ENCODE measurements around the gene CTSO.
"Not testable (repeated sequence)": the region's sequence is repeated elsewhere in the genome, so short reads cannot be mapped to it uniquely, and the experiment has no call there.

The CTSO gene

GRCh38 chr4:155941820-155942219 is 11.8 kb downstream of the CTSO start:
- no peak for TF ChIP-seq ZNF274 (IDR thresholded peaks at IDR 0.05; ENCODE audit: low read depth, low read length)
- H3K4me3 ChIP-seq (ENCODE audit: low read length), result no peak overlapping the region

DNA sequence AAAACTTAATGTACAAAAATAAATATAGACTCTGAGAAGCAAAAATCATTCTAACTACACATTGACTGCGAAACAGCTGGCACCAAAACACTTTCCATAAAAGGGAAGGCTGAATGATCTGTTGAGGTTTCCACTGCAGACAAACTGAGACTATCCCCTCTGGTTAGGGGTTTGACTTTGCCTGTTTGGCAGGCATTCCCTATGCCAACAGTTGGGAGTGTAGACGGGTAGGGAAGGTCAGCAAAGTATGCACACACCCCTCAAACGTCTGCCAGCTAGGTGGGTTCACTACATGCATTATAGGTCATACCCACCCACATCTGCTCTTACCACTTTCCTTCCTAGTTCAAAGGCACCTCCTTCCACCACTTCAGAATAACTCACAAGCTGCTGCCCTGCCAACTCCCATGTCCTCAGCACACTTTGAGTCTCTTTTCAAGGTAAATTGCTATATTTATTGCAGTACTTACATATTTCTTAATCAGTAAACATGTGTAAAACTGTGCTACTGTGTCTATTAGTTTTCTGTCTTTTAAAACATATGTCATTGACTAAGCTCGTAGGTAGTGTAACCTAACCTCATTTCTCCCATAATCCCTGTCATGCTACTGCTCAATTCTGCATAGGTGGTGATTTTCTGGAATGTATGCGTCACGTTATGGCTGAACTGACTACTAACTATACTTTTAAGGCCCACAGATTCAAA is 12.4 kb downstream of the CTSO start:
- H3K4me3 ChIP-seq (ENCODE audit: low read length), result no peak overlapping the region
- no peak for TF ChIP-seq ZNF274 (IDR thresholded peaks at IDR 0.05; ENCODE audit: low read depth, low read length)

DNA sequence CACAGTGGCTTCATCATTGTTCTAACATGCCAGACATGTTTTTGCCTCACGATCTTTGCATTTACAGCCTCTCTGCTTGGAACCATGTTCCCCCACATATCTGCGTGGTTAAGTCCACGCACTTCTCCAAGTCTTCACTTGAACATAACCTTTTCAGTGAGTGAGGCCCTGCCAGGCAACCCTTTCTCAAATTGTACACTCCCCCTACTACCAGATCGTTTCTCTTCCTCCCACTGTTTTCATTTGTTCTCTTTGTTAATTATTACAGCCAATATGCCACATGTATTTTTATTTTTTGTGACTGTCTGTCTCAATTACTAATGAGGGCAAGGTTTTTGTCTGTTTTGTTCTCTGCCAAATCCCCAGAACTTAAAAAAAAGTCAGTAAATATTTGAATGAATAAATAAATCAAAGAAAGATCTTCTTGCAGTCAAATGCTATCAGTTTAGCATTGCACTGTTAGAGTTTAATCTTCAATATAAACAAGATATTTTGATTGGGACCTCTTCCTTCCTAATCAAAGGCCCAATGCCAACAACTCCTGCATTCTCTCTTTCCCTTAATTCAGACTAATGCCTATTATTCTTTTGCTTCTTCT is 18.2 kb downstream of the CTSO start:
- no peak overlapping the region for H3K4me3 ChIP-seq (ENCODE audit: low read length)
- no peak for TF ChIP-seq ZNF274 (IDR thresholded peaks at IDR 0.05; ENCODE audit: low read depth, low read length)

- H3K4me3 ChIP-seq (ENCODE audit: low read length), result not testable (repeated sequence)
These were observed 19.0 kb downstream of the CTSO start for GRCh38 chr4:155934634-155935033.

DNA sequence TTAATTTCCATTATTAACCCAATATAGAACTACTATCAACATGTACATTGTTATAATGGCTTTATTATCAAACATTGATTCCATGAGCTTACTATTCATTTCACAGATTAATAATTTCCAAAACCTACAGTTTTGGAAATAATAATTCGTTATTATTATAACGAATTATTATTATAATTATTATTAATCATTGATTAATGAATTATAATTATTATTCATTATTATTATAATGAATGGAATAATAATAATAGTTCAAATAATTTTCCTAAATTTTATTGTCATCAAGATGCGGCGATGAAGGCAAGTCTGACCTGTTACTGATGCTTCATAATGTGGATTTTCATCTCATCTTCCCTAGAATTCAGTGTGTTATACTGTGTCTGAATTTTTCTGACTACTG is 22.0 kb downstream of the CTSO start:
- H3K4me3 ChIP-seq (ENCODE audit: low read length), result no peak overlapping the region
- TF ChIP-seq ZNF274 (IDR thresholded peaks at IDR 0.05; ENCODE audit: low read depth, low read length), result no peak

DNA sequence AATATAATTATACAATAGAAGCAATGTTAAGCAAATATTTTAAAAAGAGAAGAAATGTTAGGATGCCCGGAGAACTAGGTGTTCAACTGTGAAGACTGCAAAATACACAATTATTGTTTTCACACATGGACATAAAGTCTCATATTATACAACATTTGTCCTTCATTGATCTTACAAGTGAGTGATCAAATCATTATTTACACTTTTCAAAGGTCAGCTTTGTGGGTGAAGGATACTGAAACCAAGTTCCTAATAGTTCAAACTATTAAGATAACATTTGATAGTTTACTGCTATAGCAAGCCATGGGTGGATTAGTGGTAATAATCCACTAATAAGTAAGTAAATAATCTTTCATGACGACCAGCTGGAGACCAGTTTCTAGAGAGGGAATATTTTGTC is 23.3 kb downstream of the CTSO start:
- TF ChIP-seq ZNF274 (IDR thresholded peaks at IDR 0.05; ENCODE audit: low read depth, low read length), result no peak
- H3K4me3 ChIP-seq (ENCODE audit: low read length), result no peak overlapping the region

DNA sequence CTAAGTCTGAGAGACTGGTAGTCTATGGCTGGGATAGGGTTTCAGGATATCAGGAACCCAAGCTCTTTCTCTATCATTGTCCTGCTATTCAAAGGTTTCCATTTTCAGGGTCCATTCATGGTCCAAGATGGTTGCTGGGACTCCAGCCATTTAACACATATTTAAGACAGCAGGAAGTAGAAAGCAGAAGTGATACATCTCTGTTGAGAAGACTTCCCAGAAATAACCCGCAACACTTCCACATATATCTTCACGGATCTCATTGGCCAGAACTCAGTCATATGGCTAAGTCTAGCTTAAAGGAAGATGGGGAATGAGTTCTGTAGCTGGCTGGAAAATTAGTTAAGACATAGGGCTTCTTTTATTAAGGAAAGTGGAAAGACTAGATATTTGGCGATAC is 23.8 kb downstream of the CTSO start:
- no peak overlapping the region for H3K4me3 ChIP-seq (ENCODE audit: low read length)
- no peak for TF ChIP-seq ZNF274 (IDR thresholded peaks at IDR 0.05; ENCODE audit: low read depth, low read length)

- H3K4me3 ChIP-seq (ENCODE audit: low read length), result no peak overlapping the region
- no peak for TF ChIP-seq ZNF274 (IDR thresholded peaks at IDR 0.05; ENCODE audit: low read depth, low read length)
These were observed 29.0 kb downstream of the CTSO start for GRCh38 chr4:155924637-155925036.

GRCh38 chr4:155921597-155921996 is 32.1 kb downstream of the CTSO start:
- H3K4me3 ChIP-seq (ENCODE audit: low read length), result no peak overlapping the region
- no peak for TF ChIP-seq ZNF274 (IDR thresholded peaks at IDR 0.05; ENCODE audit: low read depth, low read length)

DNA sequence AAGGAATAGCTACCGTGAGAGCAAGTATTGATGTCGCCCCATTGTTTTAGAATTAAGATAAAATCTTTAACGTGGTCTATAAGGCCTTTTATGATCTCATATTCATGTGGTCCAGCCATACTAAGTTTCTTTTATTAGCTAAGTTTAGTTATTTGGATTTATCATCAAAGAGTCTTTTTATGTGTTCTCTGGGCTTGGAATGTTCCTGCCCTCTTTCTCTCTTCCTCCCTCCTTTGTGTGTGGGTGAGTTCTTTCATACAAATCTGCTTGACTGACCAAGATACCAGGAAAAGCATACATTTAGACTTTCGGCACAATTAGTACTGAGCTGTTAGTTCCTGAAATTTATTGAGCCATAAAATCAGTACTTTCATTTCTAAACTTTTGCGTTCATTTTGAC is 38.9 kb downstream of the CTSO start:
- H3K4me3 ChIP-seq (ENCODE audit: low read length), result no peak overlapping the region
- no peak for TF ChIP-seq ZNF274 (IDR thresholded peaks at IDR 0.05; ENCODE audit: low read depth, low read length)

- H3K4me3 ChIP-seq (ENCODE audit: low read length), result no peak overlapping the region
- TF ChIP-seq ZNF274 (IDR thresholded peaks at IDR 0.05; ENCODE audit: low read depth, low read length), result no peak
These were observed 41.8 kb downstream of the CTSO start for GRCh38 chr4:155911905-155912304.

DNA sequence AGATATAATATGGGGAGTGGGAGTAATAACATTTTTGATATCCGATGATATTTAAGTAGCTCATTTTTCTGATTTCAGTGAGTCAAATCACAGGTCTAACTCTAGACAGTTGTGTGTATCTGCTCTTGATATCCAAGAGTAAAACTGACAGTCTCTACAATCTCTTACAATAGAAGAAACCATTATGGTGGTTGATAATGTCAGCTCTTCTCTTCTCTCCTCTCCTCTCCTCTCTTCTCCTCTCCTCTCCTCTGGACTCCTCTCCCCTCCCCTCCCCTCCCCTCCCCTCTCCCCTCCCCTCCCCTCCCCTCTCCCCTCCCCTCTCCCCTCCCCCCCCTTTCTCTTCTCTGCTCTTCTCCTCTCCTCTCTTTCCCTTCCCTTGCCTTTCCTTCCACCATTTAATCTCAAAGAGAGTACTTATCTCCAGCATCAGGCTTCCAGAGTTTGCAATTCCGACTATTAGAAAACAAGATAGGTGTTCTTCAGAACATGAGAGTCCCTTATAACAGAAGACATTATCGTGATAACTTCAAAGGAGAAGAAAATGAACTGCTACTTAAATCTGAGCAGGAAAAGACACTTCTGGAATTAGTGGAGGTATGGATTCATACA is 43.9 kb downstream of the CTSO start:
- no peak overlapping the region for H3K4me3 ChIP-seq (ENCODE audit: low read length)
- TF ChIP-seq ZNF274 (IDR thresholded peaks at IDR 0.05; ENCODE audit: low read depth, low read length), result no peak

DNA sequence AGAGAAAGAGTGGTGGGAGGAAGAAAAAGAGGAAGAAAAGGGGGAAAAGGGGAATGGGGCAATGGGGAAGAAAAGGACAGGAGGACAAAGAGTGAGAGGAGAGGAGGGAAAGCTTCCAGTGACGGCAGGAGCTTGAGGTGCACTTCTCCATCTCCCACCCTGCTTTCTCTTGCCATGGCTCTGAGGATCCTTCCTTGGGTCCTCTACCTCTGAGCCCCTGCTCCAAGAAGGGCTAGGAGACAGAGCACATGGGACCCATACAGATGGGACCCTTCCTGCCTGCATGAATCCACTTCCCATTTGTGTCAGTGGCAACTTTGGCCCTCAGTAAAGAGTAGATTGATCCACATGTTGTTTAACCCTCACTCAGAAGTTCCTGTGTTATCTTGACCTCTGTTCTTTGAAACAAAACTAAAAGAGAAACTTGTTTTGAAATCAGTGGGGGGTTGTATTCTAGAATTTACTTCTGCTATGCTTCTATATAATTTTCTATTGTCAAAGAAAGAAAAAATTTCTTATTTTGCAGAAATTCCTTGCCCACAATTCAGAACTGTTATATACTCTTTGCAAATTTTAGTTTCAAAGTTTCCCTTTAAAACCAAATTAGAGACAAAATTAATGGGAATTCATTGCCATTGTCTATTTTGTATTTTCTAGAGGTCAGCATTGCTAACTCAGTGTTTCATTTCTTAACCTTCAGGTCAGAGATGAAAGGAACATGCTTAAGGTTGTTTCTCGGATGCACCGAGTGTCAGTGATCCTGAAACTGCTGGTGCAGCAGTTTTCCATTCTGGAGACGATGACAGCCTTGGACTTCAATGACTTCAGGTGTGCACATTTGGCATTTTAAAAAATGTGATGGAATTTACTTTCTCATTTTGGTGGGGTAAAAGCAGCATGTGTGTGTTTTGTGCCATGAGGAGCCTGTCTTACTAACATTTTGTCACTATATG is 45.2 kb downstream of the CTSO start:
- TF ChIP-seq ZNF274 (IDR thresholded peaks at IDR 0.05; ENCODE audit: low read depth, low read length), result no peak
- H3K4me3 ChIP-seq (ENCODE audit: low read length), result no peak overlapping the region

DNA sequence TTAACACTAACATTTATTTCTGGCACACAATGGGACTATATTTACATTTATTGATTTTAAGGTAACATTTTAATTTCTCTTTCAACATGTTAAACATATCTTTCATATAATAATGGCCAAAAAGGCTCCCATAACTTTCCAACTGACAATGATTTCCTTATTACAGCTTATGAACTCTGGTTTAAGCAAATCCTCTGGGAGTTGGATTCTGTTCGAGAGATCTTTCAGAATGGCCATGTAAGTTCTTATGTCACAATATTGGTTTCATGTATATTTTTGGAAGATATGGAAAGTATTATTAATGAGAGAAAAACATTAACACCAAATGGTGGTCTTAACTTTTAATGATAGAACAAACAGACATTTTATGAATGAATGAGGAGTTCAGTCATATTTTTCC is 46.1 kb downstream of the CTSO start:
- H3K4me3 ChIP-seq (ENCODE audit: low read length), result no peak overlapping the region
- no peak for TF ChIP-seq ZNF274 (IDR thresholded peaks at IDR 0.05; ENCODE audit: low read depth, low read length)
